Measurements from ENCODE around the gene EPSTI1. TPM values are rescaled to one million over a fixed set of nuclear protein-coding genes. Genes with fewer than 3 reads are reported as not detected.
A peak's percentile ranks its signal among the peaks of the same experiment; 100 is the strongest.
"Not testable (repeated sequence)": the region's sequence is repeated elsewhere in the genome, so short reads cannot be mapped to it uniquely, and the experiment has no call there.

The EPSTI1 gene, protein sequence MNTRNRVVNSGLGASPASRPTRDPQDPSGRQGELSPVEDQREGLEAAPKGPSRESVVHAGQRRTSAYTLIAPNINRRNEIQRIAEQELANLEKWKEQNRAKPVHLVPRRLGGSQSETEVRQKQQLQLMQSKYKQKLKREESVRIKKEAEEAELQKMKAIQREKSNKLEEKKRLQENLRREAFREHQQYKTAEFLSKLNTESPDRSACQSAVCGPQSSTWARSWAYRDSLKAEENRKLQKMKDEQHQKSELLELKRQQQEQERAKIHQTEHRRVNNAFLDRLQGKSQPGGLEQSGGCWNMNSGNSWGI
- total RNA-seq: 10 to 100 TPM; 21.1 to 21.9 TPM

DNA sequence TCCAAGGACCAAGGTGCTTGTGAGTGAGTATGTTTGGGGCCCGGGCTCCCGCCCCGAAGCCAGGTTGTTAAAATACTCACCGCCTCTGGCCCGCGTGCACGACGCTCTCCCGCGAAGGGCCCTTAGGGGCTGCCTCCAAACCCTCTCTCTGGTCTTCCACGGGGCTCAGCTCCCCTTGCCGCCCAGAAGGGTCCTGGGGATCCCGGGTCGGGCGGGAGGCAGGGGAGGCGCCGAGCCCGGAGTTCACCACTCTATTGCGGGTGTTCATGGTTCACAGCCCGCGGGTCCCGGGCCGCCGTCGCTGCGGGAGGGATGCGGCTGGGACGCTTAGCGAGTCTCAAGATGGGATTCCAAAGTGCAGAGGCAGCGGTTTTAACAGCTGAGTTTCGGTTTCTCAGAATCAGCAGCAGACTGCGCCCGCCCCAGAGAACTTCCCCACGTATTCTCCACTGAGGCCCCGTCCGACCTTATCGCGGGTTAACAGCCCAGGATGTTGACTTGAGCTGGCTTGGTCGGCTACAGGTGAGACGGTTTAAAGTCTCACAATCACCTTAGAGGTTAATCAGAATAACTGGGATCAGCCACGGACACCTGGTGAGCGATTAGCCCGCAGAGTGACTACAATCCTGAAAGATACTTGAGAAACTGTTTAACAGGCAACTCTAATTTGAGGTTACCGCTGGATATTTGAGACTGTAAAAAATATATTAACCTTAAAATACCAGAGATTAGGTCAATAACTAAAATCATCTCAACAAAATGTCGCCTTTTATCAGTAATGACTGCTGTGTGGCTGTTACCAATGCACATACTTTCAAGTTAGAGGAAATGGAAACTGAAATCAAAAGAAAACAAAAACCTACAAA lies at the start of gene EPSTI1:
EPSTI1 (minus strand) TSS at position 344 of the 866 bp plus-strand sequence; CDS start at position 268, 76 bp downstream.
- ChIA-PET POLR2A (interaction anchor here (0.6 to 3.6 kb wide), 7 partner anchors 10 to 597 kb away, joined by 3 to 16 read pairs (median 3); partner anchors contain the start of gene DNAJC15), CTCF (interaction anchor here (0.8 to 5.8 kb wide), 6 partner anchors 20 to 813 kb away, joined by 3 to 32 read pairs (median 5); partner anchors contain the start of gene DNAJC15)
- peak within 1 kb of the TSS; percentile 86 for H3K4me3 Mint-ChIP-seq
- intact Hi-C loops (cut with micrococcal nuclease): loop anchor here (1.0 to 10.0 kb wide), 9 partner anchors 23 to 883 kb away; partner anchors contain the start of genes AKAP11, CCDC122, DNAJC15 and LACC1
- H3K27me3 Mint-ChIP-seq: no peaks in the 10 kb centered on the region
- peaks cover 43% of the 10 kb centered on the region for H3K4me1 Mint-ChIP-seq (ENCODE audit: low read depth)
- DNase-seq: peak; percentile 84
- peak within 1 kb of the TSS; percentile 97 for H3K27ac Mint-ChIP-seq
- peaks cover 4% of the 10 kb centered on the region for H3K36me3 Mint-ChIP-seq
- H3K9me3 Mint-ChIP-seq: no peaks in the 10 kb centered on the region

DNA sequence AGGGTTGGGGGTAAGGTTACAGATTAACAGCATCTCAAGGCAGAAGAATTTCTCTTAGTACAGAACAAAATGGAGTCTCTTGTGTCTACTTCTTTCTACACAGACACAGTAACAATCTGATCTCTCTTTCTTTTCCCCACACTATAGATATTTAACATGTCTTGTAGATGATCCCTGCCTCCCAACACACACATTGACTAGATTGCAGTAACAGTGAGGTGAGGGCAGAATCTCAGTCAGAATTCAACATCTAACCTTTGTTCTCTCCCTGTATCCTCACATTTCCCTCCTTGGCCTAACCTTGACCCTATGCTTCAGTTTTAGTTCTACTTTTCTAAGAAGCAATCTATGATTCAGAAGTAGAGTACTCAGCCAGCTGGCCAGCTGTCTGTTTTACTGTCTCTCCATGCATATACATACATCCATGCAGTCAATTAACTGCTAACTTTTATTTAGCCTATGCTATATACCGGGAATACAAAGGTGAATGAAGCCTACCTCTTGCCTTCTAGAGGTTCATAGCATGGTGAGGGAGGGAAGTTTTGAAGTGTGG lies 49.4 kb upstream of the EPSTI1 start:
- Mint-ChIP-seq H3K27me3 (no peaks in the 10 kb centered on the region), H3K4me1 (ENCODE audit: low read depth) (peaks cover 62% of the 10 kb centered on the region), H3K4me3 (no peak overlapping the region), H3K9me3 (no peaks in the 10 kb centered on the region), H3K27ac (no peak overlapping the region), H3K36me3 (peaks cover 12% of the 10 kb centered on the region)
- CTCF ChIA-PET: no interaction called here
- POLR2A ChIA-PET: interaction anchor here (1.5 to 1.8 kb wide), 2 partner anchors 18 to 51 kb away, joined by 3 to 6 read pairs; partner anchors contain the start of gene DNAJC15
- intact Hi-C loops (cut with micrococcal nuclease): loop anchor here (10.0 kb wide), 2 partner anchors 547 to 647 kb away; no protein-coding TSS in a partner anchor
- DNase-seq: no peak

DNA sequence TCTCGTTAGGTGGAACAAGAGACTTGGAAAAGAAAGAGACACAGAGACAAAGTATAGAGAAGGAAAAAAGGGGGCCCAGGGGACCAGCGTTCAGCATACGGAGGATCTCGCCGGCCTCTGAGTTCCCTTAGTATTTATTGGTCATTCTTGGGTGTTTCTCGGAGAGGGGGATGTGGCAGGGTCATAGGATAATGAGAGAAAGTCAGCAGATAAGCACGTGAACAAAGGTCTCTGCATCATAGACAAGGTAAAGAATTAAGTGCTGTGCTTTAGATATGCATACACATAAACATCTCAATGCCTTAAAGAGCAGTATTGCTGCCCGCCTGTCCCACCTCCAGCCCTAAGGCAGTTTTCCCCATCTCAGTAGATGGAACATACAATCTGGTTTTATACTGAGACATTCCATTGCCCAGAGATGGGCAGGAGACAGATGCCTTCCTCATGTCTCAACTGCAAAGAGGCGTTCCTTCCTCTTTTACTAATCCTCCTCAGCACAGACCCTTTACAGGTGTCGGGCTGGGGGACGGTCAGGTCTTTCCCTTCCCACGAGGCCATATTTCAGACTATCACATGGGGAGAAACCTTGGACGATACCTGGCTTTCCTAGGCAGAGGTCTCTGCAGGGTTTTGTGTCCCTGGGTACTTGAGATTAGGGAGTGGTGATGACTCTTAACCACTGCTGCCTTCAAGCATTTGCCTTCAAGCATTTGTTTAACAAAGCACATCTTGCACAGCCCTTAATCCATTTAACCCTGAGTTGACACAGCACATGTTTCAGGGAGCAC lies 48.7 kb upstream of the EPSTI1 start:
- POLR2A ChIA-PET, H3K9me3 Mint-ChIP-seq, CTCF ChIA-PET, H3K27ac Mint-ChIP-seq, H3K27me3 Mint-ChIP-seq, H3K4me3 Mint-ChIP-seq, DNase-seq: not testable (repeated sequence)
- Mint-ChIP-seq H3K4me1 (ENCODE audit: low read depth) (peaks cover 55% of the 10 kb centered on the region), H3K36me3 (peaks cover 12% of the 10 kb centered on the region)
- intact Hi-C loops (cut with micrococcal nuclease): loop anchor here (10.0 kb wide), 2 partner anchors 546 to 646 kb away; no protein-coding TSS in a partner anchor

DNA sequence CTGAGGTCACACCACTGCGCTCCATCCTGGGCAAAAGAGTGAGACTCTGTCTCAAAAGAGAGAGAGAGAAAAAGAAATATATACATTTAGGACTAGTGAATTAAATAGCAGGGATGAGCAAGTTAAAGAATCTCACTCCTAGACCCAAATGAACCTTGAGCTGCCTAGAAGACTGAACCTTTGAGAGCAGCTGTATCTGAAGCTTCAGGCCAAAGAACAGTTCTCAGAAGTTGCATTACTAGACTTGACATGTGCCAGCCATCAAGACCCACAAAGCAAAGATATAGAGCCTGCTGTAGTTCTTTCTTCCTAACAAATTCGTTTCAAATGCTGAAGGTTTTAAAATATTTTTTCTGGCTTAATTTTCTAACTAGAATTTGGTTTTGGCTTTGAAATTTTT lies 47.9 kb upstream of the EPSTI1 start:
- intact Hi-C loops (cut with micrococcal nuclease): loop anchor here (10.0 kb wide), 2 partner anchors 545 to 645 kb away; no protein-coding TSS in a partner anchor
- CTCF ChIA-PET: no interaction called here
- DNase-seq: no peak
- Mint-ChIP-seq H3K9me3 (no peaks in the 10 kb centered on the region), H3K27ac (no peak overlapping the region), H3K27me3 (no peaks in the 10 kb centered on the region), H3K36me3 (peaks cover 13% of the 10 kb centered on the region), H3K4me1 (ENCODE audit: low read depth) (peaks cover 50% of the 10 kb centered on the region), H3K4me3 (no peak overlapping the region)
- POLR2A ChIA-PET: no interaction called here

DNA sequence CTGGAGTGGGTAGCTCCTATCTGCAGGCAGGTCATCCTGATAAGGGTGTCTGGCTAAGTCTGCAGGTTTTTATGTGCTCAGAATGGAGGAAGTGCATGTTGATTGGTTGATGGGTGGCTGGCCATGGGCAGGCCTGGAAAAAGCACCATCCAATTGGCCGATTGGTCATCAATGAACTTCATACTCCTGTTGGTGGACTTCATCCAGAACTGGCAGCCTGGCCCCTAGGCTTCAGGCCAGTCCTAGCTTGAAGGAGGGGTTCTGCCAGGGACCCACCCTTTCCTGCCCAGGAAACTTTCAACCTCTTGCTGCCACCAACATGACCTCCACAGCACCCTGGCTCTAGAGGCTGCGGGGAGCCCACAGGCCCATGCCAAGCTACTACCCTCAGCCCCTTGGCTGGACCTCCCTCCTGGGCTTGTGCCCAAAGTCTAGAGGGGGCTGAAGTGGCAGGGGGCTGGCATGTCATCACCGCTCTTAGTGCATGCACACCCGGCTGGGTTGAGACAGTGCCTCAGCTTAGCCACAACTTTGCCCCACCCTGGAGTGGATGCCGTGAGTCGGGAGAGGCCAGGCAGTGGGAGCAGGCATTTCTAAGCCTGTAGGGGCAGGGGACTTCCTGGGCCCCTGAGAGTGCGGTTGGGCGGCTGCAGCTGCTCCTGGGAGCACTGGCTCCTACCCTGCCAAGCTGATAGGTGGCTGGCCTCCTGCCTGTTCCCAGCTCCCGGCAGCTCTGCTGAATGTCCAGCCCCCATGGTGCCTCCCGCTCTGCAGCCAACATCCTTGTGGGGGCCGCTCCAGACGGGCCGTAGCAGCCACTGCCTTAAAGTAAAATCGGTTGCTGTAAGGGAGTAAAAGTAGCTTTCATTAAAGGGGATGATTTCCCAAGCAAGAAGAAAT lies 44.6 kb upstream of the EPSTI1 start:
- intact Hi-C loops (cut with micrococcal nuclease): no loop called here
- Mint-ChIP-seq H3K4me3 (no peak overlapping the region), H3K4me1 (ENCODE audit: low read depth) (peaks cover 26% of the 10 kb centered on the region), H3K27ac (no peak overlapping the region), H3K27me3 (no peaks in the 10 kb centered on the region), H3K36me3 (peaks cover 23% of the 10 kb centered on the region), H3K9me3 (no peaks in the 10 kb centered on the region)
- no peak for DNase-seq
- ChIA-PET POLR2A (no interaction called here), CTCF (interaction anchor here (1.2 kb wide), 1 partner anchor 67 kb away, joined by 4 read pairs; no protein-coding TSS in a partner anchor)

DNA sequence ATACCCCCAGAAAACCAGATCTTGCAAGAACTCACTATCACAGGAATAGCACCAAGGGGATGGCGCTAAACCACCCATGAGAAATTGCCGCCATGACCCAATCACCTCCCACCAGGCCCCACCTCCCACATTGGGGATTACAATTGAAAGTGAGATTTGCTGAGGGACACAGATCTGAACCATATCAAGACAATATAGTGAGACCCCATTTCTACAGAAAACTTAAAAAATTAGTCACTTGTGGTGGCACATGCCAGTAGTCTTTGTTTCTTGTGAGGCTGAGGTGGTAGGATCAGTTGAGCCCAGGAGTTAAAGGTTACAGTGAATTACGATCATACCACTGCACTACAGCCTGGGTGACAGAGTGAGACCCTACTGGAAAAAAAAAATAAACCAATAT lies 41.0 kb upstream of the EPSTI1 start:
- CTCF ChIA-PET: interaction anchor here (0.6 to 1.4 kb wide), 2 partner anchors 9 to 177 kb away, joined by 3 to 4 read pairs; no protein-coding TSS in a partner anchor
- POLR2A ChIA-PET: no interaction called here
- H3K4me1 Mint-ChIP-seq (ENCODE audit: low read depth): peaks cover 29% of the 10 kb centered on the region
- H3K36me3 Mint-ChIP-seq: peaks cover 30% of the 10 kb centered on the region
- no peak overlapping the region for H3K4me3 Mint-ChIP-seq
- no peak overlapping the region for H3K27ac Mint-ChIP-seq
- intact Hi-C loops (cut with micrococcal nuclease): no loop called here
- H3K27me3 Mint-ChIP-seq: no peaks in the 10 kb centered on the region
- no peak for DNase-seq
- no peaks in the 10 kb centered on the region for H3K9me3 Mint-ChIP-seq

DNA sequence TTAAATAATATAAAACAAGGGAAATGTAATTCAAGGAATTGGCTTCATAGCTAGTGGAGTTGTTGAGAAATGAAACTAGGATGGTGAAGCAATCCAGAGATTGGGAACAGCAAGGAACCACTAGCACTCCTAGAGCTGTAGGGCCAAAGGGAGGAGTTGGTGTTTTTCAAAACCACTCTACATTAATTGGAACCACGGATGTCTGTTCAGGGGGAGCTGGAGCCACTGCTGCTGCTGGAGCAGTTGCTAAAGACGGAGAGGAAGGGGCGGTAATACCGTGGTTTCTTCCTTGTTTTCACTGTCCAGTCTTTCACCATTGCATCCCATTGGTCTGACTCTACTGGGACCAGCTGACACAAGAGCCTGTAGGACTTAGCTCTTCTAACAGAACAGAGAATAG lies 39.8 kb upstream of the EPSTI1 start:
- ChIA-PET CTCF (interaction anchor here (0.6 to 1.4 kb wide), 2 partner anchors 8 to 23 kb away, joined by 3 to 4 read pairs; partner anchors contain the start of gene DNAJC15), POLR2A (interaction anchor here (0.8 kb wide), 1 partner anchor 26 kb away, joined by 3 read pairs; no protein-coding TSS in a partner anchor)

DNA sequence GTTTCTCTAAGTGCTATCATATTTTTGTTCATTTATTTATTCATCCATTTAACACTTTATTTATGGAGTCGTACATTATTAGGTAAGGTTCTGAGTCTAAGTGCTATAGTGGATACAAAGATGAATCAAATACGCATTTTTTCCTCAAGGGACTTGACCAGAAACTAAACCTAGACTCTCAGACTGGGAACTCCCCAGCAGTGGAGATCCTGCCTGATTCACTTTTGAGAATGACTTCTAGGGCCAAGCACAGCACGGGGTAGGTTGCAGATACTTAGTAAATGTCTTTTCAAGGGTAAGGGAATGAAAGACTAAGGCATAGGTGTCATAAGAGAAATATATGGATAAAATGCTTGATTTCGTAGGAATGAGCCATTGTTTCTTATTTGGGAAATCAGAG lies 38.5 kb upstream of the EPSTI1 start:
- Mint-ChIP-seq H3K9me3 (no peaks in the 10 kb centered on the region), H3K4me3 (no peak overlapping the region), H3K27me3 (no peaks in the 10 kb centered on the region), H3K36me3 (peaks cover 28% of the 10 kb centered on the region), H3K27ac (no peak overlapping the region), H3K4me1 (ENCODE audit: low read depth) (peaks cover 38% of the 10 kb centered on the region)
- intact Hi-C loops (cut with micrococcal nuclease): no loop called here
- ChIA-PET CTCF (no interaction called here), POLR2A (no interaction called here)
- no peak for DNase-seq

More for the DNA sequence above, 39.8 kb upstream of the EPSTI1 start:
- no peak for DNase-seq
- no peak overlapping the region for H3K4me3 Mint-ChIP-seq
- peaks cover 28% of the 10 kb centered on the region for H3K36me3 Mint-ChIP-seq
- no peaks in the 10 kb centered on the region for H3K9me3 Mint-ChIP-seq
- peaks cover 34% of the 10 kb centered on the region for H3K4me1 Mint-ChIP-seq (ENCODE audit: low read depth)
- no peak overlapping the region for H3K27ac Mint-ChIP-seq
- no peaks in the 10 kb centered on the region for H3K27me3 Mint-ChIP-seq
- intact Hi-C loops (cut with micrococcal nuclease): no loop called here

DNA sequence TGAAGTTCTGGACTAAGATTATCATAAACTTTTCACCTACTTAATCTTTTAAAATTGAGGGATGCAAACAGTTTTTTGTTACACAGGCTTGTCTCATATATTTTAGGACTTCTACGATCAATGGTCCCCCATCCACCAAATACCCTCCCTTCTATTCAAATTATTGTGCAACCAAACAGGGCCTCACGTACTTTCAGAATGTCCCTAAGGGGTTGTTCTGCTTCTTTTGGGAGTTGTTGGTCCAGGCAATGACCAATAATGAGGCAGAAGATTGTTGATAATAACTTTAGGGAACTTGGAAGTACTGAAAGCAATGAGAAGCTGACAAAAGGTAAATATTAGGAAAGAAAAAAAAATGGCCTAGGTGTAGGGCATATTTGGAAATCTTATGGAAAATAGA lies 34.2 kb upstream of the EPSTI1 start:
- Mint-ChIP-seq H3K36me3 (peaks cover 16% of the 10 kb centered on the region), H3K27me3 (no peaks in the 10 kb centered on the region), H3K4me3 (no peak overlapping the region), H3K4me1 (ENCODE audit: low read depth) (peaks cover 41% of the 10 kb centered on the region), H3K9me3 (no peaks in the 10 kb centered on the region), H3K27ac (no peak overlapping the region)
- DNase-seq: no peak
- POLR2A ChIA-PET: interaction anchor here (0.6 kb wide), 1 partner anchor 22 kb away, joined by 4 read pairs; no protein-coding TSS in a partner anchor
- intact Hi-C loops (cut with micrococcal nuclease): no loop called here
- CTCF ChIA-PET: interaction anchor here (0.9 to 1.0 kb wide), 2 partner anchors 9 to 56 kb away, joined by 3 read pairs; no protein-coding TSS in a partner anchor

DNA sequence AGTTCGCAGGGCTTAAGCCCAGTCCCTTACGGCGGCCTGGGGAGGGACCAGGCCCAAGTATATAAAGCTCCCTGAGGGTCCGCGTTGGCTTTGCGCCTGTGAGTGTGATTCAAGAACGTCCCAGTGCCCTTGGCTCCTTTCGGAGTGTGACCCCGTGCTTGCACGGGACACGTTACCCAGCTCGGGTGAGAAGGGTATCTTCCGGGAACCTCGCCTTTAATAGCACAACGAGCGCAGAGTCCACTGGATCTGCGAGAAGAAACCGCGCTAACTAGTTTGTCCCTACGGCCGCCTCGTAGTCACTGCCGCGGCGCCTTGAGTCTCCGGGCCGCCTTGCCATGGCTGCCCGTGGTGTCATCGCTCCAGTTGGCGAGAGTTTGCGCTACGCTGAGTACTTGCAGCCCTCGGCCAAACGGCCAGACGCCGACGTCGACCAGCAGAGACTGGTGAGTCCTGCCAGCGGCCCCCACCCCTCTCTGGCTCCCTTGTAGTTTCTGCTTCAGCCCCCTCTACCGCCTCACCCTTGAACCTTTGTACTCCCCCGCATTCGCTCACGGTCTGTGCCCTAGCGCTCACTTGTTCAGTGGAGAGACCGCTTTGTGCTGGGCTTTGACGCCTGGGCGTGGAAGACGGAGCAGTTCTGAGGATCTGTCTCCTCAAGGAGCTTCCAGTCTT lies 31.4 kb upstream of the EPSTI1 start, which contains the start of gene DNAJC15:
DNAJC15 (plus strand) TSS at position 298 of the 675 bp plus-strand sequence; CDS start at position 339, 41 bp downstream.
- Mint-ChIP-seq H3K27me3 (no peaks in the 10 kb centered on the region), H3K4me3 (peak within 1 kb of the TSS; percentile 97), H3K36me3 (peaks cover 12% of the 10 kb centered on the region), H3K27ac (peak within 1 kb of the TSS; percentile 93), H3K9me3 (no peaks in the 10 kb centered on the region), H3K4me1 (ENCODE audit: low read depth) (peaks cover 31% of the 10 kb centered on the region)
- POLR2A ChIA-PET: interaction anchor here (0.6 to 2.7 kb wide), 5 partner anchors 9 to 380 kb away, joined by 3 to 16 read pairs (median 6); partner anchors contain the start of gene EPSTI1
- intact Hi-C loops (cut with micrococcal nuclease): loop anchor here (1.0 to 2.0 kb wide), 4 partner anchors 19 to 53 kb away; partner anchors contain the start of gene EPSTI1
- CTCF ChIA-PET: interaction anchor here (0.6 to 4.8 kb wide), 10 partner anchors 9 to 851 kb away, joined by 3 to 32 read pairs (median 4); partner anchors contain the start of gene EPSTI1
- peak; percentile 89 for DNase-seq

All from activated CD4-positive, alpha-beta memory T cell treated with anti-CD3 and anti-CD28 coated beads for 36 hours (primary cell).